ENCODE results near the gene DCAF11. TPM values are rescaled to one million over a fixed set of nuclear protein-coding genes. Genes with fewer than 3 reads are reported as not detected.

DCAF11 gene
- total RNA-seq, 1 donor = 47.9 TPM

DNA sequence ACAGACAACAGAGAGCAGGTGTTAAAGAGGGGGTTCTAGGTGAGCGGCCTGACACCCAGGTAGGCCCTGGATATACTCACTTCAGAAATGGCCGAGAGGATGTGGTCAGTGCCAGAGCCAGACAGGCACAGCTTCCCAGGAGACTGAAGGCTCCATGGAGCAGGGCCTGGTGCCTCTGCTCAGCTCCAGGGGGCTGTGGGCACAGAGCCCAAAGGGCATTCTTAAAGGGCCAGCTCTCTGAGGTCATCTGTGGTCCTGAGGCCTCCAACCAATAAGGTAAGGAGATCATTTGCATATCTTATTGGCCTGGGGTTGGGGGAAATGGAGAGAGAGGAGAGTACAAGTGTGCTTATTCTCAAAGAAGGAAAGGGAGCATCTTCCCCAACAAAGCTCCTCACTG, 30.1 kb upstream of the DCAF11 start:
- TF ChIP-seq, protein P1, sequence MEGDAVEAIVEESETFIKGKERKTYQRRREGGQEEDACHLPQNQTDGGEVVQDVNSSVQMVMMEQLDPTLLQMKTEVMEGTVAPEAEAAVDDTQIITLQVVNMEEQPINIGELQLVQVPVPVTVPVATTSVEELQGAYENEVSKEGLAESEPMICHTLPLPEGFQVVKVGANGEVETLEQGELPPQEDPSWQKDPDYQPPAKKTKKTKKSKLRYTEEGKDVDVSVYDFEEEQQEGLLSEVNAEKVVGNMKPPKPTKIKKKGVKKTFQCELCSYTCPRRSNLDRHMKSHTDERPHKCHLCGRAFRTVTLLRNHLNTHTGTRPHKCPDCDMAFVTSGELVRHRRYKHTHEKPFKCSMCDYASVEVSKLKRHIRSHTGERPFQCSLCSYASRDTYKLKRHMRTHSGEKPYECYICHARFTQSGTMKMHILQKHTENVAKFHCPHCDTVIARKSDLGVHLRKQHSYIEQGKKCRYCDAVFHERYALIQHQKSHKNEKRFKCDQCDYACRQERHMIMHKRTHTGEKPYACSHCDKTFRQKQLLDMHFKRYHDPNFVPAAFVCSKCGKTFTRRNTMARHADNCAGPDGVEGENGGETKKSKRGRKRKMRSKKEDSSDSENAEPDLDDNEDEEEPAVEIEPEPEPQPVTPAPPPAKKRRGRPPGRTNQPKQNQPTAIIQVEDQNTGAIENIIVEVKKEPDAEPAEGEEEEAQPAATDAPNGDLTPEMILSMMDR (IDR thresholded peaks at IDR 0.05; ENCODE audit: insufficient read depth, low read depth, low read length) = no peak
- no peak overlapping the region for H3K4me3 ChIP-seq (ENCODE audit: low read depth, low read length)
- no peak for DNase-seq (ENCODE audit: low read depth)

DNA sequence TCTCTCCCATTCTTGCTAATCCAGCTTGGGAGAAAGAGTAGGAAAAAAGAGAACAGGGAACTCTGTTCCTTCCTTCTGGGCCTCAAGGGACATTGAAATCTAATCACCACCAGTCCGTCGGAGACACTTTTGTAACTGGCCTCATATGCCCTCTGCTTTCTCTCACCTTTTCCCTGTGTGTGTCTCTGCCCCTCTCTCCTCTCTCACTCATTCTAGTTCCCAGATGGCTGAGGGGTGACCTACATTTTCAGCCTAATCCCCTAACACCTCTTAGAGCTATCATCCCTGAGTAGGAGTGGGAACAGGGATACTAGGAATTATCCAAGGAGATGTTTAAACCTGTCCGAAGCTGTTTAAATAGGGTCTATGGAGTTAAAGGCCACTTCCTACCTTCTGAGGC, 29.4 kb upstream of the DCAF11 start:
- TF ChIP-seq, protein P1 (IDR thresholded peaks at IDR 0.05; ENCODE audit: insufficient read depth, low read depth, low read length) = no peak
- DNase-seq (ENCODE audit: low read depth) = no peak
- no peak overlapping the region for H3K4me3 ChIP-seq (ENCODE audit: low read depth, low read length)

DNA sequence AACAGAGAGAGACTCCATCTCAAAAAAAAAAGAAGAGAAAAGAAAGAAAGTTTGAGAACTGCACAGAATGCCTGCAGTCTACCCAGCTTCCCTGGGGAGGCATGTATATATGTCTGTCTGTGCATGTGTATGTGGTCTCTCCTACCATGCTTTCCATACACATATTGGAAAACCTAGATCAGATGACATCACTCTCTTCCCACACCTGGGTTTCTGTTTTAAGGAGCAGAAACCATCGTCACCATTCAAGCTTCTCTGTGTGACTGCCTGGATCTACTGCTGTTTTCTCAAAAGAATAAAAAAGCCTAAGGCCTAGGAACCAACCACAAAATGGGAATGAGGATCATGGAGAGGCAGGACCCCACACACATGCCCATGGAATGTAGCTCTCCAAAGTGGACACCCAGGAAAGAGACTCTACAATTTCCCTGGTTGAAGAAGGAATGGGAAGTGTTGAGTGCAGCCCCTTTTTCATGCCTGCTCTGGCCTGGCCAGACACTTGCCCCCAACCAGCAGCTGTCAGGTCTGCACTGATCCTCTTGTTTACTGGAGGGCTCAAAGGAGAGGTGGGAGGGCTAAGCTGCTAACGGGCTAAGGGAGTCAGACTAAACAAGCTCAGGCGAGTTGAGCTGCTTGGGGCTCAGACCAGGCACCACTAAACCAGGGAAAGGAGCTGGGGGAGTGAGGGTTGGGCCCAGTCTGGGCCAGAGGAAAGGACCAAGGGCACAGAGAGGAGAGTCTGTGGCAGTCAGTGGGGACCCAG, 28.2 kb upstream of the DCAF11 start:
- H3K4me3 ChIP-seq (ENCODE audit: low read depth, low read length) = no peak overlapping the region
- no peak for DNase-seq (ENCODE audit: low read depth)
- TF ChIP-seq, protein P1 (IDR thresholded peaks at IDR 0.05; ENCODE audit: insufficient read depth, low read depth, low read length) = no peak

DNA sequence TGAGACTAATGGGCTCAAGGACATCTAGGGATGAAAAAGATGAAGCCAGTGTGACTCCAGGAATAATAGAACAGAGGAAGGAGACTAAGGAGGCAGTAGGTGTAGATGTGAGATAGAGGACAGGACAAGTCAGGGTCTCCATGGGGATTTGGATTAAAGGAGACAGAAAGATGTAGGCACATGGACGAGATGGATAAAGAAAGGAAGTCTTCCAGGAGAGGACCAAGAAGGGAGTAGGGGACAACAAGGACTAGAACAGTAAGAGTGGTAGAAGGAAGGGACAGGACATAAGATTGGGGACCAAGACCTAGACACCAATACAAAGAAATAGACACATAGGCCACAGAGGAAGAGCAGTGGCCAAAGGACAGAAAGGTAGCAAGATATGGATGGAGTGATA, 27.6 kb upstream of the DCAF11 start:
- no peak overlapping the region for H3K4me3 ChIP-seq (ENCODE audit: low read depth, low read length)
- no peak for DNase-seq (ENCODE audit: low read depth)
- TF ChIP-seq, protein P1 (IDR thresholded peaks at IDR 0.05; ENCODE audit: insufficient read depth, low read depth, low read length) = no peak

DNA sequence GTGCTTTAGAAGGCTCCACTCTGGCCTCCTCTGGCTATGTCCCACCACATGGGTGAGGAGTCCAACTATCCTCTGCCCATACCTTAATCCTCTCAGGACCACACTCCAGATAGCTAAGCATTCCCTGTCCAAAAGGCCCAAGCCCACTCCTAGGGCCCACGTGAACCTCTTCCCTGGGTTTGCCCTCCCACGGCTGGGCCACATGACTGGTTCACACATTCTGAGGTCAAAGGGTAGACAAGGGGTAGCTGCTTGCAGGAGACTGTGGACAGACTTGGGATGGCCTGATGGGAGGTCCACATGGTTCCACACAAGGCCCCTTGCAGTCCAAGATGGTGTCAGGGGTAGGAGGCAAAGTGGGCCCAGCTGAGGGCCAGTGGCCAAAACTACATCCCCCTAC, 26.5 kb upstream of the DCAF11 start:
- no peak for DNase-seq (ENCODE audit: low read depth)

DNA sequence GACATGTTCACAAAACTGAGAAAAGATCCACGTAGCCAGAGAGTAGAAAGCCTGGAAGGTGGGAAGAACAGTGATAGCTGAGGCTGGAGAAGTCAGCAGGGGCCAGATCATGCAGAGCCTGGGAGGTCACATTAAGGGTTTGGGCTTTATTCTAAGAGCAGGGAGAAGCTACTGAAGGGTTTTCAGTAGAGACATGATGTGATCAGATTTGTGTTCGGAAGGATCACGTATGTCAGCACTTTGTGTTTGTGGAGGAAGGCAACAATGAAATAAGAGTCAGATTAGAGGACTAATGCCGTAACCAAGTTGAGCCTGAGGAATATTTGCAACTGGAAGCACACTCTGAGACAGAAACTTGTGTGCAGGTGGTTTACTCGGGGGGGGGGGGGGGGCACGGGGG, 24.7 kb upstream of the DCAF11 start:
- H3K4me3 ChIP-seq (ENCODE audit: low read depth, low read length) = no peak overlapping the region
- DNase-seq (ENCODE audit: low read depth) = no peak
- TF ChIP-seq, protein P1 (IDR thresholded peaks at IDR 0.05; ENCODE audit: insufficient read depth, low read depth, low read length) = no peak

More for the DNA sequence above, 26.5 kb upstream of the DCAF11 start:
- TF ChIP-seq, protein P1 (IDR thresholded peaks at IDR 0.05; ENCODE audit: insufficient read depth, low read depth, low read length) = no peak
- no peak overlapping the region for H3K4me3 ChIP-seq (ENCODE audit: low read depth, low read length)

DNA sequence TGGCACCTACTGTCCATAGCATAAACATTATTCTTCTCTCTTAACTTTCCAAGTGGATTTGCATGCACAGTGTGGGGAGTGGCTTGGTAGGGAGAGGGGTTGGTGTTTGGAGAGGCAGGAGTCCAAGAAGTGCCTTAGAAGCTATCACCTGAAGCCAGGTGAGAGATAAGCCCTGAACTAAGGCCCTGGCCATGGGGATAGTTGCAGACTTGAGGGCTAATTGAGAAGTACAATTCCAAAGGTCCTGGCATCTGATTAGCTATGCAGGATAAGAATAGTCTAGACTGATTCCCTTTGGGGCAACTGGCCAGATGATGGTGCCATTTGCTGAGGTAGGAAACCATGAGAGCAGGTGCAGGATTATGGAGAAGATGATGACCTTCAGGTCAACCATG, 22.5 kb upstream of the DCAF11 start:
- no peak overlapping the region for H3K4me3 ChIP-seq (ENCODE audit: low read depth, low read length)
- no peak for DNase-seq (ENCODE audit: low read depth)
- TF ChIP-seq, protein P1 (IDR thresholded peaks at IDR 0.05; ENCODE audit: insufficient read depth, low read depth, low read length) = no peak
